Gastroesophageal sphincter (tissue), 4 donors: ENCODE results near the gene DPP7. TPM values are rescaled to one million over a fixed set of nuclear protein-coding genes. Genes with fewer than 3 reads are reported as not detected.

ENCODE experiments used
- ATAC-seq: fragments of 150-250 bp; one replicate; pipeline ENCODE4 v1.9.1; 2016; ENCODE audit warnings: mild to moderate bottlenecking, moderate library complexity
- H3K27ac ChIP-seq, 4 donors: fragments of 200-600 bp; sonication (generic) in 3 of 4; 1 replicate in 3 of 4; 2 replicates in 1 of 4; pipeline ENCODE4 v1.5.1; 2016 to 2019
- H3K27me3 ChIP-seq: fragments of 200-600 bp; sonication (generic); one replicate; pipeline ENCODE4 v1.5.1; 2019
- H3K36me3 ChIP-seq, 2 donors: fragments of 200-600 bp; sonication (generic); one replicate each; pipeline ENCODE4 v1.5.1; 2019; ENCODE audit warnings: control low read depth in 1 of 2
- H3K4me1 ChIP-seq, 3 donors: fragments of 200-600 bp; sonication (generic); 1 replicate in 2 of 3; 2 replicates in 1 of 3; pipeline ENCODE4 v1.5.1; 2016 to 2019; ENCODE audit warnings: control low read depth in 2 of 3
- H3K4me3 ChIP-seq, 2 donors: fragments of 200-600 bp; sonication (generic); one replicate each; pipeline ENCODE4 v1.5.1; 2019; ENCODE audit warnings: mild to moderate bottlenecking in 1 of 2, moderate library complexity in 1 of 2
- H3K9me3 ChIP-seq, 3 donors: fragments of 200-600 bp; sonication (generic); one replicate each; pipeline ENCODE4 v1.5.1; 2017 to 2019; ENCODE audit warnings: control low read depth in 2 of 3
- CTCF ChIP-seq, 4 experiments: fragments of 200-600 bp in 2 of 4; fragments of 450-650 bp in 2 of 4; sonication (generic) in 1 of 4; IDR thresholded peaks; one replicate each; pipeline ENCODE4 v1.5.1; 2017 to 2019; ENCODE audit warnings: antibody characterized with exemption in 4 of 4, mild to moderate bottlenecking in 2 of 4, moderate library complexity in 2 of 4
- EP300 ChIP-seq: sonication (generic); formaldehyde crosslinking; IDR thresholded peaks from one replicate; pipeline ENCODE4 v1.6.1; 2017; ENCODE audit warnings: antibody characterized with exemption, mild to moderate bottlenecking
- POLR2A ChIP-seq, 2 donors: fragments of 450-650 bp; IDR thresholded peaks; one replicate each; pipeline ENCODE4 v1.6.1; 2017; ENCODE audit warnings: antibody characterized with exemption in 2 of 2, mild to moderate bottlenecking in 2 of 2, moderate library complexity in 1 of 2
- POLR2AphosphoS5 ChIP-seq: sonication (generic); formaldehyde crosslinking; IDR thresholded peaks from one replicate; pipeline ENCODE4 v1.6.1; 2017; ENCODE audit warnings: antibody characterized with exemption
- WGBS, 2 donors: methylation state at CpG; one replicate each; pipeline ENCODE4 v1.1.5; 2018; ENCODE audit warnings: low coverage in 1 of 2; 5-methylcytosine and 5-hydroxymethylcytosine counted together
- total RNA-seq, 4 donors: library from RNA; depleted of rRNA; stranded (reverse); fragments of >200 nt; gene quantifications; one replicate each; pipeline ENCODE4 v1.1.0, GENCODE V29; 2016

Gene DPP7
- total RNA-seq, 4 donors from 2014 or later: 74.5 to 124 (median 111) TPM

GRCh38 chr9:137141976-137142936 lies 27.7 kb upstream of the DPP7 start:
- Histone ChIP-seq H3K4me1 (peaks cover 0 to 18% (median 3%) of the 10 kb centered on the region in 3 donors), H3K9me3 (no peaks in the 10 kb centered on the region), H3K4me3 (no peak overlapping the region), H3K36me3 (no peaks in the 10 kb centered on the region), H3K27me3 (peaks cover 94% of the 10 kb centered on the region), H3K27ac (no peak overlapping the region)
- TF ChIP-seq CTCF (IDR thresholded peaks at IDR 0.05) (no peak), EP300 (no peak), POLR2A (IDR thresholded peaks at IDR 0.05) (no peak), POLR2AphosphoS5 (no peak)
- ATAC-seq: no peak
- WGBS, 2 donors: 65 to 94% methylated on average over 3 to 22 of the region's 24 CpGs

- WGBS, 2 donors: no CpG with 5 or more reads among the region's 17 CpGs
- Histone ChIP-seq H3K4me3 (no peak overlapping the region), H3K27ac (no peak overlapping the region), H3K36me3 (no peaks in the 10 kb centered on the region), H3K27me3 (peaks cover 94% of the 10 kb centered on the region), H3K9me3 (no peaks in the 10 kb centered on the region), H3K4me1 (peaks cover 0 to 18% (median 3%) of the 10 kb centered on the region in 3 donors)
- no peak for ATAC-seq
- no peak for TF ChIP-seq CTCF (IDR thresholded peaks at IDR 0.05)
- no peak for TF ChIP-seq POLR2AphosphoS5
- TF ChIP-seq EP300: no peak
- TF ChIP-seq POLR2A (IDR thresholded peaks at IDR 0.05): no peak
Observed at GRCh38 chr9:137141050-137141810, 26.7 kb upstream of the DPP7 start.

- TF ChIP-seq EP300: no peak
- no peak for TF ChIP-seq CTCF (IDR thresholded peaks at IDR 0.05)
- TF ChIP-seq POLR2AphosphoS5: no peak
- TF ChIP-seq POLR2A (IDR thresholded peaks at IDR 0.05): no peak
Observed at GRCh38 chr9:137140151-137141012, 25.8 kb upstream of the DPP7 start.

GRCh38 chr9:137139468-137140150 lies 25.1 kb upstream of the DPP7 start:
- Histone ChIP-seq H3K4me3 (no peak overlapping the region), H3K9me3 (no peaks in the 10 kb centered on the region), H3K36me3 (no peaks in the 10 kb centered on the region), H3K27me3 (peaks cover 99% of the 10 kb centered on the region), H3K27ac (no peak overlapping the region), H3K4me1 (peaks cover 0 to 18% (median 3%) of the 10 kb centered on the region in 3 donors)
- 21 to 42% methylated on average over 6 to 8 of the region's 37 CpGs for WGBS, 2 donors
- TF ChIP-seq EP300: no peak
- TF ChIP-seq POLR2A (IDR thresholded peaks at IDR 0.05): no peak
- no peak for ATAC-seq

More at GRCh38 chr9:137140151-137141012, 25.8 kb upstream of the DPP7 start:
- Histone ChIP-seq H3K9me3 (no peaks in the 10 kb centered on the region), H3K4me3 (no peak overlapping the region), H3K36me3 (no peaks in the 10 kb centered on the region), H3K27me3 (peaks cover 94% of the 10 kb centered on the region), H3K4me1 (peaks cover 0 to 18% (median 3%) of the 10 kb centered on the region in 3 donors), H3K27ac (no peak overlapping the region)
- no peak for ATAC-seq
- 51 to 76% methylated on average over 6 to 9 of the region's 26 CpGs for WGBS, 2 donors
